Stimulated activated CD4-positive, alpha-beta T cell treated with anti-CD3 and anti-CD28 coated beads, Interleukin-4, amount 100 ng/mL, for 4 hours (primary cell): ENCODE results near the gene PRRX2.

Experiments
- DNase-seq, 2 experiments: peaks; one replicate each; pipeline ENCODE4 v3.0.0-alpha.2; 2020

PRRX2 gene

GRCh38 chr9:129637102-129637501 is 28.3 kb upstream of the PRRX2 start:
- DNase-seq: no peak

- DNase-seq: no peak
Measured at GRCh38 chr9:129637673-129638439, 27.6 kb upstream of the PRRX2 start.

- DNase-seq: no peak
Measured at GRCh38 chr9:129639034-129639630, 26.3 kb upstream of the PRRX2 start.

- DNase-seq: no peak
Measured at GRCh38 chr9:129639756-129640085, 25.7 kb upstream of the PRRX2 start.

GRCh38 chr9:129640086-129640870 is 25.2 kb upstream of the PRRX2 start:
- no peak for DNase-seq

- DNase-seq: no peak
Measured at GRCh38 chr9:129640871-129641749, 24.3 kb upstream of the PRRX2 start.

- DNase-seq: peak; percentile 81 to 98
Measured at GRCh38 chr9:129641750-129642585, 23.5 kb upstream of the PRRX2 start, which contains the start of gene ASB6. TSS of gene ASB6 (minus strand) at chr9:129642151. CDS start at chr9:129641999, 152 bp downstream.

- DNase-seq: no peak
Measured at GRCh38 chr9:129643706-129644105, 21.7 kb upstream of the PRRX2 start.

GRCh38 chr9:129644365-129644764 is 21.1 kb upstream of the PRRX2 start:
- no peak for DNase-seq

GRCh38 chr9:129644902-129645301 is 20.5 kb upstream of the PRRX2 start:
- no peak for DNase-seq

GRCh38 chr9:129646252-129646651 is 19.2 kb upstream of the PRRX2 start:
- no peak for DNase-seq

- DNase-seq: no peak
Measured at GRCh38 chr9:129646654-129647053, 18.8 kb upstream of the PRRX2 start.

GRCh38 chr9:129647635-129648034 is 17.8 kb upstream of the PRRX2 start:
- DNase-seq: no peak

- no peak for DNase-seq
Measured at GRCh38 chr9:129648092-129648763, 17.2 kb upstream of the PRRX2 start.

- no peak for DNase-seq
Measured at GRCh38 chr9:129648764-129649115, 16.7 kb upstream of the PRRX2 start.

GRCh38 chr9:129649726-129650679 is 15.4 kb upstream of the PRRX2 start:
- no peak for DNase-seq

- no peak for DNase-seq
Measured at GRCh38 chr9:129650680-129651235, 14.7 kb upstream of the PRRX2 start.

- no peak for DNase-seq
Measured at GRCh38 chr9:129653823-129654553, 11.5 kb upstream of the PRRX2 start.

- no peak for DNase-seq
Measured at GRCh38 chr9:129654554-129655040, 10.8 kb upstream of the PRRX2 start.
